Stimulated activated memory B cell treated with anti-CD40 and anti-IgM and Interleukin-4, amounts not matched to agents 10 μg/mL and 1 μg/mL and 100 μg/mL, for 72 hours (primary cell): ENCODE results near the gene CADM1.
"Not testable (repeated sequence)": the region's sequence is repeated elsewhere in the genome, so short reads cannot be mapped to it uniquely, and the experiment has no call there.

Experiments used
- ATAC-seq: fragments of 150-1000 bp; cut with Tn5 transposase; 2 replicates; pipeline ENCODE4 v1.10.0; 2021
- H3K27ac Mint-ChIP-seq: one replicate; pipeline ENCODE4 v1.8.0; 2022; ENCODE audit warnings: mild to moderate bottlenecking, mixed read lengths
- H3K27me3 Mint-ChIP-seq: one replicate; pipeline ENCODE4 v1.8.0; 2022; ENCODE audit warnings: mixed read lengths
- H3K36me3 Mint-ChIP-seq: one replicate; pipeline ENCODE4 v1.8.0; 2022; ENCODE audit warnings: mixed read lengths
- H3K4me1 Mint-ChIP-seq: one replicate; pipeline ENCODE4 v1.8.0; 2022; ENCODE audit warnings: mixed read lengths
- H3K4me3 Mint-ChIP-seq: one replicate; pipeline ENCODE4 v1.8.0; 2022; ENCODE audit warnings: mild to moderate bottlenecking, moderate library complexity, mixed read lengths
- H3K9me3 Mint-ChIP-seq: one replicate; pipeline ENCODE4 v1.8.0; 2022; ENCODE audit warnings: mixed read lengths

The CADM1 gene

DNA sequence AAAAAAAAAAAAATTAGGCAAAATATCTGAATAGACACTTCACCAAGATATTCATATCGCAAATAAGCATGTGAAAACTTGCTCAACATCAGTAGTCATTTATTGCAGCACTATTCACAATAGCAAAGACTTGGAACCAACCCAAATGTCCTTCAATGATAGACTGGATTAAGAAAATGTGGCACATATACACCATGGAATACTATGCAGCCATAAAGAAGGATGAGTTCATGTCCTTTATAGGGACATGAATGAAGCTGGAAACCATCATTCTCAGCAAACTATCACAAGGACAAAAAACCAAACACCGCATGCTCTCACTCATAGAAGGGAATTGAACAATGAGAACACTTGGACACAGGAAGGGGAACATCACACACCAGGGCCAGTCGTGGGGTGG, 29.9 kb downstream of the CADM1 start:
- not testable (repeated sequence) for H3K4me3 Mint-ChIP-seq, H3K27ac Mint-ChIP-seq, H3K9me3 Mint-ChIP-seq, ATAC-seq, H3K27me3 Mint-ChIP-seq, H3K36me3 Mint-ChIP-seq
- peaks cover 11% of the 10 kb centered on the region for H3K4me1 Mint-ChIP-seq

DNA sequence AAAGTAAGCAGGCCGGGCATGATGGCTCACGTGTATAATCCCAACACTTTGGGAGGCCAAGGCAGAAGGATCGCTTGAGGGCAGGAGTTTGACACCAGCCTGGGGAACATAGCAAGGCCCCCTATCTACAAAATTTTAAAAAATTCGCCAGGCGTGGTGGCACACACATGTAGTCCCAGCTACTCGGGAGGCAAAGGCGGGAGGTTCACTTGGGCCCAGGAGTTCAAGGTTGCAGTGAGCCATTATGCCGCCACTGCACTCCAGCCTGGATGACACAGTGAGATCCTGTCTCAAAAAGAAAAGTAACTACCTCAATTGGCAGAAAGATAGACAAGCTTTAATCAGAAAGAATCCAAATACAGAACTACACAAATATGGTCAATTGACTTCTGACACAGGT, 31.0 kb downstream of the CADM1 start:
- Mint-ChIP-seq H3K9me3 (peaks cover 4% of the 10 kb centered on the region), H3K4me3 (no peak overlapping the region), H3K4me1 (peaks cover 20% of the 10 kb centered on the region), H3K27me3 (peaks cover 9% of the 10 kb centered on the region), H3K36me3 (no peaks in the 10 kb centered on the region), H3K27ac (no peak overlapping the region)
- ATAC-seq: no peak

DNA sequence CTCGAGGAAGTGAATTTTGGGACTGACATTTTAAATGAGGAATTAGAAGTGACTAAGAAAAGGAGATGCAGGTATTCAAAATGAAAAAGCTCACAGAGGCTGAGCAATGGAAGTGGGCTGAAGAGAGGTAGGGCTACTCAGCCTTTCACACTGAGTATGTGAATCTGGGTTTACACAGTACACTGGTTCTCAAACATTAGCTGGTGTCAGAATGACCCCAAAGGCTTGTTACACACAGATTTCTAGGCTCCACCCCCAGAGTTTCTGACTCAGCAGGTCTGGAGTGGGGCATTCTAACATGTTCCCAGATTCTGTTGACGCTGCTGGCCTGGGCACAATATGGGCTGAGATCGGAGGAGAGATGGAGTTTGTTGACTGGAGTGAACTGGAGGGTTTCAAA, 32.8 kb downstream of the CADM1 start:
- Mint-ChIP-seq H3K27me3 (peaks cover 9% of the 10 kb centered on the region), H3K4me1 (peaks cover 20% of the 10 kb centered on the region), H3K9me3 (peaks cover 4% of the 10 kb centered on the region), H3K27ac (no peak overlapping the region), H3K4me3 (no peak overlapping the region), H3K36me3 (no peaks in the 10 kb centered on the region)
- peak; percentile 93 for ATAC-seq

DNA sequence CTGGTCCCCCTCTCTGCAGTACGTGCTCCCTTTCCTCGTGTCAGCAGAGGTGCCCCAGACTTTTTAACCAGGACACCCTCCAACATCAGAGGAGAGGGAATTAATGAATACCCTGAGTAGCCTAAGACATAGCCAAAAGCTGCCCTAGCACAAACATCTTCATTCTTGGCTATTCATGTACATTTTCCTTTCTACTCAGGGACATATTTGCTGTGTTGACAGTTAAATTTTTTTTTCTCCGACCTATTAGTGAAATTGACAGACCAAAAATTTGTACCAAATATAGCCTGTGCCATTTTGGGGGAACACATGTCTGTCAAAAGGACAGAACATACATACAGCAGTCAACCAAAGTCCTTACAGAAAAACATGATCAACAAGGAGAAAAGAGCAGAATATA, 33.3 kb downstream of the CADM1 start:
- peaks cover 9% of the 10 kb centered on the region for H3K27me3 Mint-ChIP-seq
- H3K36me3 Mint-ChIP-seq: no peaks in the 10 kb centered on the region
- peaks cover 20% of the 10 kb centered on the region for H3K4me1 Mint-ChIP-seq
- peaks cover 4% of the 10 kb centered on the region for H3K9me3 Mint-ChIP-seq
- no peak for ATAC-seq
- no peak overlapping the region for H3K4me3 Mint-ChIP-seq
- H3K27ac Mint-ChIP-seq: no peak overlapping the region

DNA sequence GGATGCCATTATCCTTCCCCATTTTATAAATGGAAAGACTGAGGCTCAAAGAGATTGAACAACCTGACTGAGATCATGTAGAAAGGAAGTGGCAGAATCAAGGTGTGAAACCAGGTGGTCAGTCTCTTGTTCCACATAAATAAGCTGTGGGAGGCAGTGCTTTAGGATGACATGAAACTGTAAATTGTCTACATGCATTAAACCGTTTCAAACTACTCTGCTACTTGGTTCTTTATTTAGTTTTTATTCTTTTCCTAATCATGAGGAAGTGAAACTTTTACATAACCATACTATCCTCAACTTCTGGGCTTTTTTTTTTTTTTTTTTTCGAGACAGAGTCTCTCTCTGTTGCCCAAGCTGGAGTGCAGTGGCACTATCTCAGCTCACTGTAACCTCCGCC, 34.9 kb downstream of the CADM1 start:
- peaks cover 9% of the 10 kb centered on the region for H3K27me3 Mint-ChIP-seq
- H3K9me3 Mint-ChIP-seq: peaks cover 4% of the 10 kb centered on the region
- ATAC-seq: peak; percentile 41
- H3K4me1 Mint-ChIP-seq: peaks cover 20% of the 10 kb centered on the region
- H3K36me3 Mint-ChIP-seq: no peaks in the 10 kb centered on the region
- H3K27ac Mint-ChIP-seq: no peak overlapping the region
- no peak overlapping the region for H3K4me3 Mint-ChIP-seq

DNA sequence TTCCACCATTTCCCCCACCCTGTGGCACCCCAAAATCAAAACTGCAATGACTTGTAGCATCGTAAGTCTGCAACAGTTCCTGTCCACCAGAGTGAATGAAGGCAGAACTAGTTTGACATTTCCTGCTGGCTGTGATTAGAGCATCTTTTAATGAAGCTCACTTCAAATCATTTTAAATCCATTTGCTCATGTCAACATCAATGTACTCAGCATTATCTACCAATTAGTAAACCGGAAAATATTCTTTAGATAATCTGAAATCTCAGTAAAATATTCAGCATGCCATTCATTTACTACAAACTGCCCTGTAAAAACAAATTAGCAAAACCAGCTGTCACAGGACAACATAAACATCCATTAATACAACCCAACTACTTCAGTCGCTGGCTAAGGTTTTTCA, 38.1 kb downstream of the CADM1 start:
- H3K9me3 Mint-ChIP-seq: no peaks in the 10 kb centered on the region
- H3K4me3 Mint-ChIP-seq: no peak overlapping the region
- H3K36me3 Mint-ChIP-seq: no peaks in the 10 kb centered on the region
- peaks cover 14% of the 10 kb centered on the region for H3K4me1 Mint-ChIP-seq
- no peak overlapping the region for H3K27ac Mint-ChIP-seq
- no peak for ATAC-seq
- H3K27me3 Mint-ChIP-seq: peaks cover 10% of the 10 kb centered on the region

DNA sequence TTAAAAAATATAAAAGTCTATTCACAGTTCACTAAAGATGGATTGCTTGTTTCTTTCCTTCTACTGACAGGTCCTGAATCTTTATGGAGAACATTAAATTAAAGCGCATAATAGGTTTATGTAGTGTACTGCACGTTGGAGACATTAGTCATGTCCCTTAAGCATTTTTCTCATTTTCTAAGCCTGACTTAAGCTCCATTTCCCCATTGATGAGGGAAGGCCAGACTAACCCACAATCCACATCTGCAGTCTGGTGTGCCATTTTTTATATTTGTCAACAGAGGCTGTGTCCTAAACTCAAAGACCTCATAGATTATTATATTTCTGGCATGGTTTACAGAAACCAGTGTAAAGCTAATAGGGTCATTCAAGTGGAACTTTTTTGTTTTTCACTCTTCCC, 39.9 kb downstream of the CADM1 start:
- H3K4me3 Mint-ChIP-seq: no peak overlapping the region
- H3K9me3 Mint-ChIP-seq: no peaks in the 10 kb centered on the region
- peaks cover 11% of the 10 kb centered on the region for H3K27me3 Mint-ChIP-seq
- no peaks in the 10 kb centered on the region for H3K36me3 Mint-ChIP-seq
- peaks cover 9% of the 10 kb centered on the region for H3K4me1 Mint-ChIP-seq
- ATAC-seq: no peak
- H3K27ac Mint-ChIP-seq: no peak overlapping the region

DNA sequence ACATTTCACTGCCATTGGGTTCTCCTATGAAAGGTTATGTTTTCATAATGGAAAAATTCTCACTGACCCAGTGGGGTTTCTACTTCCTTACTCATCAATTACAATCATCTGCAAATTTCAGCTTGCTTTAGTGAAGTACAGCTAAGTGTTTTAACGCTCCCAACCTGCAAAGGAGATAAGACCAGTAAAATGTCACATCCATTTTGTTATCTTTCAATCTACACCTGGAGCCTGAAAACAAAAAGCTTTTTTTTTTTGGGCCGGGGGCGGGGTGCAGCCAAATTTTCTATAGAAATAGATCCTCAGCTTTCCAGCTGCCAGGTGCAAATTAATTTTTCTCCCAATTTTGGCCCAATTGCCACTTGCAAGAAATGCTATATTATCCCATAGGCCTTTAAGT, 40.6 kb downstream of the CADM1 start:
- Mint-ChIP-seq H3K36me3 (no peaks in the 10 kb centered on the region), H3K9me3 (no peaks in the 10 kb centered on the region), H3K27ac (no peak overlapping the region), H3K4me1 (peaks cover 2% of the 10 kb centered on the region), H3K4me3 (no peak overlapping the region), H3K27me3 (peaks cover 11% of the 10 kb centered on the region)
- no peak for ATAC-seq

DNA sequence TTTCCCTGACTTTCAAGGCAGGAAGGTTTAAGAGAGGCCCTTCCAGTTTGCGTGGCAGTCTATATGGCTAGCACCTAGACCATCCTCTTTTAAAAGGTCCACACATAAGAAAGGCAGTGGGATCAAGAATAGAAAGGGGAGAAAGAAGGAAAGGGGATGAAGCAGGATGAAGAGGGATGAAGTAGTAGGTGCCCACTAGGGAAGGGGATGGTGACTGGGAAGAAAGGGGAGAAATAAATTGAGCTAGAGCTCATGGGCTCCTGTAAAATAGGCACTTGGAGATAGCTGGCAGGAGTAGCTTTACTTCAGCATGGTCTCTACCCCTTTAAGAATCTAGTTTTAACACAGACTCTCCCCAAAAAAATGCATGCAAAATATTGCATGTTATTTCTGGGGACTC, 41.5 kb downstream of the CADM1 start:
- H3K4me1 Mint-ChIP-seq: no peaks in the 10 kb centered on the region
- H3K36me3 Mint-ChIP-seq: no peaks in the 10 kb centered on the region
- H3K27ac Mint-ChIP-seq: no peak overlapping the region
- H3K9me3 Mint-ChIP-seq: no peaks in the 10 kb centered on the region
- H3K4me3 Mint-ChIP-seq: no peak overlapping the region
- peaks cover 11% of the 10 kb centered on the region for H3K27me3 Mint-ChIP-seq
- no peak for ATAC-seq

DNA sequence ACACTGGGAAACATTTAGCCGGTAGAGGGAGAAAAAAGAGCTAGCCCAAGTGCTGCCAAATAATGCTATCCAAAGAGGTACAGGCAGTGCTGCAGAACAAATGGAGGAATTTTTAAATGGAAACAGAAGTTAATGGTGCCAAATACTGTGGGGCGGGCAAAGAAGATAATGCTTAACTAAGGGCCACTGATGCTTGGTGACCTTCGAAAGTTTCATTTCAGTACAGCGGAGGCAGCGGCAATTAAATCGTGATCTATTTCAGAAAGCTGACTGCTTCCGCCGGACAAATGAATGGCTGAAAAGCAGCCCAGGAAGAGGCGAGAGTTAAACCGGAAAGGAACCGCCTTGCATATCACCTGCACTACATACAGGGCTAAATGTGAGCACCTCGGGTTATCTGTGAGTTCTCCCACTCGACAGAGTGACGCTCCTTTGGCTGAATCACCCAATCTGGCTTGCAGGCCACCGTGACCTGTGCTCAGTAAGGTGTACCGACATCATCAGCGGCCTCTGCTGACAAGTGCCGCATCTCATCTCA, 42.1 kb downstream of the CADM1 start:
- H3K9me3 Mint-ChIP-seq: no peaks in the 10 kb centered on the region
- H3K27ac Mint-ChIP-seq: no peak overlapping the region
- no peak overlapping the region for H3K4me3 Mint-ChIP-seq
- H3K4me1 Mint-ChIP-seq: no peaks in the 10 kb centered on the region
- ATAC-seq: no peak
- H3K27me3 Mint-ChIP-seq: peaks cover 11% of the 10 kb centered on the region
- H3K36me3 Mint-ChIP-seq: no peaks in the 10 kb centered on the region

DNA sequence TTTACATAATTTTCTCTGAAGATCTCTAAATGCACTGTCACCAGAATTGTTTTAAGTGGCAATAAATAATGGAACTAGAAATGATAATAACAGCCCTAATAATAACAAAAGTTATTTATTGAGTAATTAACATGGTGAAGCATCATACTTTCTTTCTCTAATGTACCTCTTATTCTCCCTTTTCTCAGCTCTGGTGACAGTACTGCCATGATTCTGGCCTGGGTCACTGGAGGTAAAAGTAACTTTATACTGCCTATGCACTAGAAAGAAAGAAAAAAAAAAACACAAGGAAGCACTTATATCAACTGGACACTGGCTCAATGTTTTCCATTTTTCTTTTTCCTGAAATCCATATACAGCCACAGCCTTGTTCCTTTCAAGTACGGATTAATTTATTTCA, 43.7 kb downstream of the CADM1 start:
- no peak for ATAC-seq
- Mint-ChIP-seq H3K4me3 (no peak overlapping the region), H3K4me1 (no peaks in the 10 kb centered on the region), H3K36me3 (no peaks in the 10 kb centered on the region), H3K27ac (no peak overlapping the region), H3K9me3 (no peaks in the 10 kb centered on the region), H3K27me3 (peaks cover 11% of the 10 kb centered on the region)

DNA sequence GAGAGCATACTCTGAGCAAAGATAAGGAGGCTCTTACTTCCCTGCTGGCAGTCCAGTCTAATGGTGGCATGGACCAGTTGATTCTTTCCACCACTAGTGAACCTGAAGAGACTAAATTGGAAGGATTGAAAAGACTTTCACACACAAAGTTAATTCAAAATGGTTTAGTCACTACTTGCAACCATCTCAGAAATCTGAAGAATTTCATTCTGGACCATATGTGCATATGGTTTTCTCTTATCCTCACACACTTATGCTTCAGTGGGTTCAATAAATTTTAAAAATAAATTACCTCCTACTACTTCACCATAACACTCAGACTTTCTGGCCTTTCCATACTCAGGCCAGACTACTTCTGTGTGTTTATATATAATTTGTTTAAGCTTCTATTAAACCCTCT, 44.7 kb downstream of the CADM1 start:
- no peaks in the 10 kb centered on the region for H3K4me1 Mint-ChIP-seq
- H3K27me3 Mint-ChIP-seq: peaks cover 11% of the 10 kb centered on the region
- no peak for ATAC-seq
- H3K36me3 Mint-ChIP-seq: no peaks in the 10 kb centered on the region
- no peak overlapping the region for H3K4me3 Mint-ChIP-seq
- no peaks in the 10 kb centered on the region for H3K9me3 Mint-ChIP-seq
- no peak overlapping the region for H3K27ac Mint-ChIP-seq

DNA sequence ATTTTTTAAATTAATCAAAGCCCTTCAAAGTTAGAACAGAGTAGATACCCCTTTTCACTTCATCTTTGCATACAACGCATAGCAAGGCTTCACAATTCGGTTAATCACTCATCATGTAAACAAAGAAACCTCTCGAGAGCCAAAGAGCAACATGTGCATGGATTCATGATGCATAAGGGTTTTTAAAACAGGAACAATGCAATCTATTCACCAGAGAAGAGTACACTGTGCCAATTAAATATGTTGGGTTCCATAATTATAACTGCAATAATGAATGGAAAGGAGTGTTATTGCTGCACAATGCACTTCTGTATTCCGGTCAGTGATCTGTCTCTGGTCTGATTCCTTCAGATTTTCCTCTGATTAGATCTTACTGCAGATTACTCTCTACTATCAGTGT, 45.3 kb downstream of the CADM1 start:
- no peak for ATAC-seq
- no peak overlapping the region for H3K4me3 Mint-ChIP-seq
- no peaks in the 10 kb centered on the region for H3K9me3 Mint-ChIP-seq
- H3K36me3 Mint-ChIP-seq: no peaks in the 10 kb centered on the region
- peaks cover 11% of the 10 kb centered on the region for H3K27me3 Mint-ChIP-seq
- no peaks in the 10 kb centered on the region for H3K4me1 Mint-ChIP-seq
- H3K27ac Mint-ChIP-seq: no peak overlapping the region

DNA sequence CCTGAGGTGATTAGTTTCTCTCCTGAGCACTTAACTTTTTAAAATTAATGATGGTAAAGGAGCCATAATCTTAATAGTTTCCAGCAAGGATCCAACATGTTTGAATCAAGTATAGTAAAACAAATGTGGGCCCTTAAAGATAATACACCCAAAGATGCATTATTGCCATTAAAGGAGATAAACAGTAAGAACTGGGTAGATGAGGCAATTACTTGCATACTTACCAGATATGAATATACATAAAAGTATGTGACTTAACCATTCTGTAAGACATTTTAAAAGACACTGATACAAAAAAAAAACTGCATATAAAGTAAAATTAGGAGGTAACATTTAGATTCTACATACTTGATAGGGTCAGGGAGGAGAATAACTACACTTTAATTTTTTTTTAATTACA, 48.2 kb downstream of the CADM1 start:
- Mint-ChIP-seq H3K27me3 (no peaks in the 10 kb centered on the region), H3K36me3 (no peaks in the 10 kb centered on the region), H3K4me1 (no peaks in the 10 kb centered on the region), H3K4me3 (no peak overlapping the region), H3K9me3 (no peaks in the 10 kb centered on the region), H3K27ac (no peak overlapping the region)
- no peak for ATAC-seq

DNA sequence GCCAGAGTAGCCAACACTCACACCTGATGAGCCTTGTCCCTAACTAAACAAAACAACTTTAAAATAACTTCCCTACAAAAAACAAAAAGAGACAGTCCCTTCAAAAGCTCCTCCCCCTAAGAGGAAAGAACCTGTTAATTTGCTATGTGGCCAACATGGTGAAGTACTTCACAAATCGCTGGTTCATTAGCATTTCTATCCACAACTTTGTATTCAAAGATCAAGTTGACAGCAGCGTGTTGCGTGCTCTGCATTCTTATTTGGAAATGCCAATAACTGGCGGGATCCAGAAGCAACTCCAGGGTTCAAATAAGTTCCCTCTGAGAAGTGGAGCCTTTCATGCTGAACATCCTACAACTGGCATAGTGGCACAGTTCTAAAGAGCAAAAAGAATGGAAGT, 48.6 kb downstream of the CADM1 start:
- Mint-ChIP-seq H3K27ac (no peak overlapping the region), H3K27me3 (no peaks in the 10 kb centered on the region), H3K4me1 (no peaks in the 10 kb centered on the region), H3K36me3 (no peaks in the 10 kb centered on the region), H3K4me3 (no peak overlapping the region), H3K9me3 (no peaks in the 10 kb centered on the region)
- no peak for ATAC-seq

DNA sequence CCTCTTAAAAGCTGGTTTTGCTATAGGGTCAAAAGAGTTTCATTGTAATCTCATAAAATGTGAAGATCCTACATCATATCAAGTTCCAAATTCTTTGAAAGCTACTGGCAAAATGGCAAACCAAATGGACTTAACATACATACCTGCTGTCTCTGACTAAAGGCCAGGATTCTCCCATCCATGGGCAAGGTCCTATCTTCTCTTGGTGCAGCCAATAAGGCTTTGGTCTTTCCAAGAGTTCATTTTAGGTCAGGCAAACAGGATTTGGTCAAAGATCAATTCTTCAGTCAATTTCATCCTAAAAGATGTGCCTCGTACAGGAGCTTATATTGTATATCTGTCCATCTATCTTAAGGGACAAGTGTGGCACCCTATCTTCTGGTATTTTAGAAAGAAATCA, 49.7 kb downstream of the CADM1 start:
- Mint-ChIP-seq H3K4me1 (no peaks in the 10 kb centered on the region), H3K9me3 (peaks cover 5% of the 10 kb centered on the region), H3K27ac (no peak overlapping the region), H3K4me3 (no peak overlapping the region), H3K36me3 (no peaks in the 10 kb centered on the region), H3K27me3 (no peaks in the 10 kb centered on the region)
- ATAC-seq: no peak
